NCI-H2107 treated with DMSO at 0.1 percent for 48 hours (cell line): ENCODE results near the gene ANKRD63.

Experiments used
- DNase-seq: peaks from one replicate; lab custom pipeline; 2025; ENCODE audit not compliant: unreplicated experiment; lab: John Stamatoyannopoulos, UW

The ANKRD63 gene

DNA sequence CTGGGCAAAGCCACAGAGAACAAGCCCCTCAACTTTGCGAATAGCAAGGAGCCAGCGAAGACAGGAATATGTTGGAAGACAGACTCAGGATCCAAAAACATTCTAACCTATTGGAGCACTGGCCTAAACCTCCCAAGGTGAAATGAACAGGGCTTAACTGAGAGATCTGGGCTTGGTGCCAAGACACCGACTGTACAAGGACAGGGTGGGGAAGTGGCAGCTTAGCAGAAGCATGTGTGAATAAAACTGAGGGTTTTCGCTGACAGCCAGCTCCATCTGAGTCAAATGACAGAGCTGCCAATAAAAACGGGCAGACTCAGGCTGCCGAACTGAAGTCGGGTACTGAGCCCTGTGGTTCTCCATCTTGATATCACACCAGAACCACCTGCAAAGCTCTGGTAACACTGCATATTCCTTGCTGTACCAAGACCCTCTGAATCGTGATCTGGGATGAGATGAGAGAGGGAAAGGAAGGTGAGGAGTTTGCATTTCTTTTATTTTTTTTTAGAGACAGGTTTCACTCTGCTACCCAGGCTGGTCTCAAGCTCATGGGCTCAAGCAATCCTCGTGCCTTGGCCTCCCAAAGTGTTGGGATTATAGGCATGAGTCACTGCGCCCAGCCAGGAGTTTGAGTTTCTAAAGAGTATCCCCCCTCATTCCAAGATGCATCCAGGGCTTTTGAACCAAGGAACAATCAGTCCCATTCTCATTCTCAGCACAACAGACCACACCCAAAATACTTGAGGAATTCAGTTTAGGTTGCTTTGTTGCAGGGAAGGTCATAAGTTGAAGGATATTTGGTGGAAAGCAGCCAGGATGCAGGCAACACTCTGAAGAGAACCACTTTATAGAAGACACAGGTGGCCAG is 30.9 kb upstream of the ANKRD63 start:
- DNase-seq: peak; percentile 52

DNA sequence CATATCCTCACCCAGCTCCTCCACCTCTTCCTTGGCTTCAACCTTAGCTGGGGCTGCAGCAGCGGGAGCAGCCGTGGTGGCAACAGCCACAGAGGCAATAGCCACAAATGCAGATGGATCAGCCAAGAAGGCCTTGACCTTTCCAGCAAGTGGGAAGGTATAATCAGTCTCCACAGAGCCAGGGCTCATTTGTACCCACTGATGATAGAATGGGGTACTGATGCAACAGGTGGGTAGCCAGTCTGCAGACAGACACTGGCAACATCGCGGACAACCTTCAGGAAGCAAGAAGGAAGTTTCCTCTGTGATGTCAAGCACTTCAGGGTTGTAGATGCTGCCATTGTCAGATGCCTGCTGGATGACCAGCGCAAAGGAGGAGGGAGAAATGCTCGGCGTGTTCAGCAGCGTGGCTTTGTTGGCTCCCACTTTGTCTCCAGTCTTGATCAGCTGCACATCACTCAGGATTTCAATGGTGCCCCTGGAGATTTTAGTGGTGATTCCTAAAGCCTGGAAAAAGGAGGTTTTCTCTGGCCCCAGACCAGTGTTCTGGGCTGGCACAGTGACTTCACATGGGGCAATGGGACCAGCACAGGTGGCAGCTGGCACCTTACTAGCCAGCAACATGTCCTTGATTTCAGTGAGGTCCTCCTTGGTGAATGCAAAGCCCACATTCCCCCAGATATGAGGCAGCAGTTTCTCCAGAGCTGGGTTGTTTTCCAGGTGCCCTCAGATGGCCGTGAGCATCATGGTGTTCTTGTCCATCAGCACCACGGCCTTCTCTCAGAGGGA is 29.7 kb upstream of the ANKRD63 start:
- no peak for DNase-seq

DNA sequence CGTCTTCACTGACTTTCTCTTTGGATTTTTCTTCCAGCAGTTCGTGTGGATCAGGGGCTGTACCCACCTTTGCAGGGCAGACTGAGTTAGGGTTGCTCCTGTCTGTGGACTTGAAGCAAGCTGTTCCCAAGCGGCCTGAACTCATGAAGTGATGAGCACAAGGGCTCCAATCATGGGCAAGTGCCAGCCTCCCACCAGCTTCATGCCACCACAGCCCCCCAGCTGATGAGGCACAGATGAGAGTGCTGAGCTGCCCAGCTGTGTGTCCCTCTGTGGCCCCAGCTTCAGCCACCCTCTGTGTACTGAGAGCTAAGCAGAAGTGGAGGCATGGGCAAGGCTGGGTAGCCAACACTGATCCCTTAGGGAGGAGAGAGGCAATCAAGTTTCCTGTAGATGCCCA is 28.1 kb upstream of the ANKRD63 start:
- DNase-seq: no peak

DNA sequence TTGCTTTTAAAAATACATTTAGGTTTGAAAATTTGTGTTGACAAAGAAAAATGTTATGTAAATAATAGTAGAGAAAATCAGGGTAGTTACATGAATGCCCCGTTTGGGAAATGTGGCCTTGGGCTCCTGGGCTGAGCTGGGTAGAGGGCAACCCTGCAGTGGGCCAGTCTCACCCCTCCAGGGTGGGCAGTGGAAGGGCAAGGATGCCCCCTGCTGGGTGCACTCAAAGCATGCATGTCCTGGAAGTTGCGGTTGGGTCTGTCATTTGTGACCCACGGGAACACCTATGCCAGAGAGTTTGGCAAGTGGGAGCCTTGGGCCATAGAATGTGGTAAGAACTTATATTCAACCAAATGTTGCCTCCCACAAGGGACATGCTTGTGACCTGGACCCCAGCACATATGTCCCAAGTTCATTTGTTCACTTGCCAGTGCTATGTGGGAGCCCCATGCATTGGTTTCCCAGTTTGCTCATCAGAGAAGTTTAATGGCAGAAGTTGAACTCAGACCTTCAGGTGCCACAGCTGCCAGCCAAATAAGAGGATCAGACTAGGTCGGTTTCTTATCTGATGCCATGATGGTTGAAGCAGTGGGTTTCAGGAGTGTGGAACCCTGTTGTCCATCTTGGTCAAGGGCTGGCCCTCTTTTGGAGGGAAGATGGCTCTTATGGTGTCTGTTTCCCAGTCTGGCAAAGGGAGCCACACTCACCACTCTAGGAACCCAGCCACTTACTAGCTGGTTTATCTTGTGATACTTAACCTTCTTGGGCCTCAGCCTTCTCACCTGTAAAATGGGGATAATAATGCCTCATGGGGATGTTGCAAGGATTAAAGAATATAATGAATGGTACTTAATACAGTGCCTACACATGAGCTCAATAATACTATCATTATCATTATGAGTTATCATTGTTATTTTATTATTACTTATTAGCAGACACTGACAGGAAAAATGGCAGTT is 27.4 kb upstream of the ANKRD63 start:
- DNase-seq: no peak

DNA sequence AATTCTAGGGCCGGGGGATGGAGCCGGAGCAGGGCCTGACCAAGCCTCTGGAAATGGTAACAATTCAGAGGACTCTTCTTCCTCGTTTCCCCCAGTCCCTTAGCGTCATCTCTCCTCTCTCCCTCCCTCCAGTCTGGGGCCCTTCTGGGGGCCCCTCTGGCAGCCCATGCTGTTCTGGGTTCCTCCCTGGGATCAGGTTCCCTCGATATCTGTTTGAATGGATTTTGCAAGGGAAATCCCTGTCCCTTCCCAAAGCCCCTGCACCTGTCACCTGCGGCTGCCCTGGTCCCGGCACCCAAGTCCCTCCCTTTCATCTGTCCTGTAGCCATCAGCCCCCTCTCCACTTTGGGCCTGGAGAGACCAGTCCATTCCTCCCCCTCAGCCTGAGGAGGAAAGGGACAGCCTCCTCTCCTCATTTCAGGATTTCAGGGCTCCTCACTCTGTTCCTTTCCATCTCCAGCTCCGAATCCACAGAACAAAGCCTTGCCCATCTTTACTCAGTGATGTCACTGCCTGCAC is 26.5 kb upstream of the ANKRD63 start:
- no peak for DNase-seq

DNA sequence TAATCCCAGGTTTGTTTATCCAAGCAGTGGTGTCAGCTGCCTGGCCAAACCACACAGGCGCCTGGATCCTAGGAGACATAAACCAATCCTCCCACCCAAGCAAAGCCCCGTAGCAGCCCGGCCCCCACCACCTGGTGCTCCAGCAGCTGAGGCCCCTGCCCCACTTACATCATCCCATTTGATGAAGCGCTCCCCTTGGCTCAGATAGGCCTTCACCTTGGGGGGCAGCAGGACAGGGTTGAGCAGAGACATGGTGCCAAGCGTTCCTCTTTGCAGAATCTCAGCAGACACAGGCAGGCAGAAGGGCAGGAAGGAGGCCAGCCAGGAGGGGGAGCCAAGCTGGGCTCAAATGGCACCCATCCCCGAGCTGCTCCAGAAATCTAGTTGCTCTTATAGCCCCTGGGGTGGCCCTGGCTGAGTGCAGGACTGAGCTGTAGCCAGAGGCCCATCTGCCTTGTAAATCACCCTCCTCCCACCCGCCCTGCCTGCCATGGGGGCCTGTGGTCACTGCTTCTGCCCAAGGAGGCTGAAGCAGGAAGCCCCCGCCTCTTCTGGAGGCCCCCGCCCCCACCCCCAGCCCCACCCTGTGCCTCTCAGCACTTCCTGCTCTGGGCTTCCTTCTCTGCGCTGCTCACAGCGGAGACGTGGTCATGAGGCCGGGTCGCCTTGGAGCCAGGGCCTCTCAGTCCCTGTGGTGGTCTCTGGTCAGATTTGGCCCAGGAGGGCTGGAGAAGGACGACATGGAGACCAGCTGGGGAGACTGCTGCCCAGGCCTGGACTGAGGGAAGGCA is 24.8 kb upstream of the ANKRD63 start, which contains the start of gene PLCB2:
PLCB2 (minus strand) TSS at position 515 of the 791 bp plus-strand sequence; CDS start at position 252, 263 bp downstream.
- DNase-seq: no peak

DNA sequence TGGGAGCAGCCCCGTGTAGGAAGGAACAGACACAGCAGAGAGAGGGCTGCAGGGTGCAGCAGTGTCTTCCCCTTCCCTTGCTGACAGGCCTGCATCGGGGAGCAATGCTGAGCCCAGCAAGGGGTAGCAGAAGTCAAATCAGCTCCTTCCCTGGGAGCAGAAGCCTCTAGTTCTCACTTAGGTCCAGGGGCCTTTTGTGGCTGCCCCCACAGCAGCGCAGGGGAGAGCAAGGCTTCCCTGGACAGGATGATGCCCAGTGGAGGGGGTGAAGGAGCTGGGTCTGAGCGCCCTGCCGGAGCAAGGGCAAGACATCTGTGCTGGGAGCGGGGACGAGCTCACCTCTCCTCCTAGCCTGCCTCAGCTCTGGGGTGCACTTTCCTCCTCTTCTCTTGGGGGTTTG is 24.0 kb upstream of the ANKRD63 start:
- no peak for DNase-seq

DNA sequence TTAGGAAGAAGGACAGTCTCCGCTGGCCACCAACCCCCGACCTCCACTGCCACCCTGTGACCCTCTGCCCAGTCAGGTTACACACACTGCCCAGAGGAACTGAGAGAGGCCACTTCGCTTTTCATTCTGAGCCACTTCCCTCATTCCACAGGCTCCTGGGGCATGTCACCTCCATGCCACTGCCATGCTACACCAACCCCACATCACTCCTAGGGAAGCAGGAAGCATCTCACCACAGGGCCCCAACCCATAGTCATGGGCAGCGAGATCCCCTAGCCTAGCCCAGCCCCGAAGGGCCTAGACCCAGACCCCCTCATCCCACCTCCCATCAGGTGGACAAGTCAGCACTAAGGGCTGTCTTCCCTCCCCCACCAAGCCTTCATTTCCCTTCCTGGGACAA is 23.5 kb upstream of the ANKRD63 start:
- DNase-seq: no peak

DNA sequence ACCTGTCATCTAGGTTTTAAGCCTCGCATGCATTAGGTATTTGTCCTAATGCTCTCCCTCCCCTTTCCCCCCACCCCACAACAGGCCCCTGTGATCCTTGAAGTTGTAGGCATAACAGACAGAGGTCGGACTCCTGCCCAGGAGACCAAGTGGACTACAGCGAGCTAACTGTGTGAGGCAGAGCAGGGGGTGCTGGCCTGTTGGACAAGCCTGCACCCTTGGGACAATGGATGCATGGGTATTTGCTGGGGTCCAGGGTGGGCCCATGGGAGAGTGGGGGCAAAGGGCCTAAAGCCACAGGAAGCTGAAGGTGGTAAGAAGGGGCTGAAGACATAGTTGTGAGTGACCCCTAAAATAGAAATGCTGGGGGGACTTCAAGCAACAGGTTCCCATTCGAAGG is 22.4 kb upstream of the ANKRD63 start:
- no peak for DNase-seq

DNA sequence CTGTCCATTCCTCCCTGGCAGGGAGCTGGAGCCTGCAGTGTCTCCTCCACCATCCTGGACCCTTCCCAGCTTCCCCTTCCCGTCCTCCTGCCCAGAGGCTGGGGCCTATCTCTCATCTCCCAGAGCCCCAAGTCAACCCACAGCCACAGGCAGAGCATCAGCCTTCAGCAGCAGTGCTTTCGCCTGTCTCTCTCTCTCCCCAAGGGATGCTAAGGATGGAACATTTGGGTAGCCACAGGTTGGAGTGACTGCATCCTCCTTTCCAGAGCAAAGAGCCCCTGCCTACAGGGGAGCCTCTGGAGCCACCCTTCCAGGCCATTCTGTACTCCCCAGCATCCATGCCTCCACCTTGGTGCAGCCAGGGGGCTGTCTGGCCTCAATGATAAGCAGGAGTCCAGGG is 20.7 kb upstream of the ANKRD63 start:
- DNase-seq: no peak

DNA sequence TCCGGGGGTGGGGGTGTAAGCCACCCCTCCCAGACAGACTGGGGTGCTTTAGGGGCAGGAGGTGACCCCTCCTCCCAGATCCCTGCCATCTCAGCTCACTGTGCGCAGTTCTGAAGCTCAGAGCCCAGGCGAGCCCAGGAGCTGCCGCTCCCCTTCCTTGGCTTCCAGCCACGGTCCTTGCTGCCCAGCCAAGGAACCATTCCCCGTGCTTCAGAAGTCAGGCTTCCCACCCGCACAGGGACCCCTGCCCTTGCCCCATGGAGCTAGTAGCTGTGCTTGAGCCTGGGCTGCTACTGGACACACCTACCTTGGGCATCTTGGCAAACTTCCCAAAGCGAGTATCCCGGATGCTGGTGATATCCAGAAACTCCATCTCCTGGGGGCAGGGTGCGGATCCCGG is 20.1 kb upstream of the ANKRD63 start:
- no peak for DNase-seq

DNA sequence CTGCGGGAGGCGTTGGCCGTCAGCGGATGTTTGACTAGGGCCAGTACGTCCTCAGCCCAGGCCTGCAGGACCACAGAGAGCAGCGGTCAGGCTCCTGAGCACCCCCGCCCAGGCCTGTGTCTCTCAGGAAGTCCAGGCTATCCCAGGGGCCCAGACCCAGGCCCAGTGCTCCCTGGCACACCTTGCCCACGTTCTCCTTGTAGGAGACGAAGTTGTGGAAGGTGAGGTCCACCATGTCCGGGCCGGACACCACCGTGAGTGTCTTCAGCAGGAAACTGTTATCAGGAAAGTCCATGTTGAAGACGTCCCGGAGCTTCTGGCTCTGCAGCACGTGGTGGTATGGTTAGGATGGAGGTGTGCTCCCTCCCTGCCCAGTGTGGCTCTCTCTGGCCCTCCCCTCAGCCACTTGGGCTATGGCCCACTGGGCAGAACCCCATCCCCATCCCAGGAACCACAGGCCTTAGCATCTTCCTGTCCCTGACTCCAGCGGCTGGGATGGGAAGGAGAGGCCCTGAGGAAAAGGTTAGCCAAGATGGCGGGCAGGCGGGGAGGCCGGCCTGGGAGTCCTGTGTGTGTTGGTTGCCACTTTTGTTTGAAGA is 19.5 kb upstream of the ANKRD63 start:
- no peak for DNase-seq

DNA sequence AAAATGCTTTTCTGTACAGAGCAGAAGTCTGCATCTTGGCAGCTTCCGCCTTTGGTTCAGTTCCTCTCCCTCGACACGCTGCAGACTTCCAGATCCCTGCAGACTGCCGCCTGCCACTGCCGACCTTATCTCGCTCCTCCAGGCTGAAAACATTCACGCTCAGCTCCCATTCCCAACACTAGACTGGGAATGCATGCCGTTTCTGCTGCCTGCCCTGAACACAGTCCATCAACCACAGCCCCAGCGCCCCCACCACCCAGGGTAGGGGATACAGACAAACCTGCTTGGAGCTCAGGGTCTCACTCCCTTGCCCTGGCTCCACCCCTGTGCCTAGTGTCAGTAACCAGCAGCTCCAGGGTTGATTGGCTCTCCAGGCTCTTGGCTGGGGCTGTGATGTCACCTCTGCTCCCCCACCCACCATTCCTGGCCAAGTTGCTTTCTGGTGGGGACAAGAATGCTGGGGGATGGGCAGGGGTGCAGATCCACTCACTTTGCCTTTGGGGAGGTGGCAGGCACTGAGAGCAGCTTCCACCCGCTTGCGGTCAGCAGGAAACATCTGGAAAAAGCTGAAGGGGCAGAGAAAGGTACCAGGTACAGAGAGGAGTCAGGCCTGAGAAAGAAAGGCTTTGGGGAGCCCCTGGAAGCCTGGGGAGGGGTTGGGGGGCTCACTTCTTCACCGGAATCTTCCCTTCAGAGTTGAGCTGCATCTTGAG is 18.8 kb upstream of the ANKRD63 start:
- no peak for DNase-seq

DNA sequence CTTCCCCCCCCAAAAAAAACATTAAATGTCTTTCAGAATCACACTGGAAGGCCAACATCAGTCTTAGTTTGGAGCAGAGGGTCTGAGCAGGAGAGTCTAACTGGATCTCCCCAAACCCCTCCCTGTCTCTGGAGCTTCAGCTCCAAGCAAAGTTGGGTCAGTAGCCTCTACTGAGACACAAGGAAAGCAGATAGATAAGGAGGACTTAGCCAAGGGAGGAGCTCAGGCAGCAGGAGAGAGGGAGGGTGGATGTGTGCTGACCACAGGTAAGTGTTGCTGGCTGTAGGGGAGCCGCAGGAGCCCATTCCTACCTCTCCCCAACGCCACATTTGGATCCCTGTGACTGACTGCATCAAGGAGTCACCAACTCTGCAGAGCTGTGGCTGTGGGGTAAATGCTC is 17.9 kb upstream of the ANKRD63 start:
- DNase-seq: no peak

DNA sequence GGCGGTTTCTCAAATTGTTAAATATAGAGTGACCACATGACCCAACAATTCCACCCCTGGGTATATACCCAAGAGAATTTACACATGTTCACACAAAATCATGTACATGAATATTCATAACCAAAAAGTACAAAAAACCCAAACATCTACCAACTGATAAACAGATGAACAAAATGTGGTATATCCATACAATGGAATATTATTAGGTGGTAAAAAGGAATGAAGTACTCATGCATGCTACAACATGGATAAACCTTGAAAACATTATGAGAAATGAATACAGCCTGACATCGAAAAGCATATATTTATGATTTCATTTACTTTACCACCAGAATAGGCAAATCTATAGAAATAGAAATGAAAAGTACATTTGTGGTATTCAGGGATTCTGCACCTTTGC is 17.5 kb upstream of the ANKRD63 start:
- DNase-seq: no peak

DNA sequence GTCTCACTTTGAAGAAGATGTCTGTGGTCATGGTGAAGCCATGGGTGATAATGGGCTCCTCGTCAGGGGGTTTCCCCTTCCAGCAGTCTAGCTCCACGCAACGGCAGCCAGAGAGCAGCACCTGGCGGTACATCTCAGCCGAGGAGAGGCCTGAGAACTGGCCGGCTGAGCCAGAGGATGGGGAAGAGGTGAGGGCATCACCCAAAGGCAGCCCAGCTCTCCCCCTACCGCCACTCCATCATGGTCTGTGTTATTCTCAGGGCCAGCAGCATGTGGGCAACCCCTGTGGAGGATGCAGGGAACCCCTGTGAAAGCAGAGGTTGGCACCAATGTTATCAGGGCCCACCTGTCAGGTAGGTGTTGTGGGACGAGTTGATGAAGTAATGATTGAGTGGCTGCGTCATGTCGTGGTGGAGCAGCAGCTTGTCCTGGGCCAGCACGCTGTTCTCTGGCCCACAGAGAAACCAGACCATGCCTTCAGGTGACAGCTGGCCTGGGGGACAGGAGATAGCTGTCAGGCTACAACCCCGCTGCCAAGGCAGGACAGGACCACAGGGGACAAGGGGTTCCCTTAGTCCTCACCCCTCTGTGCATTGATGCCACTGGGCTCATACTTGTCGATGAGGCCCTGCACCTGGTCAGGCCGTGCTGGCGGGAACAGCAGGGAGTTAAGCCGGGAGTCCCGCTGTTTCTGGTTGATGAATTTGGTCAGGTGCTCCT is 15.5 kb upstream of the ANKRD63 start:
- DNase-seq: no peak

DNA sequence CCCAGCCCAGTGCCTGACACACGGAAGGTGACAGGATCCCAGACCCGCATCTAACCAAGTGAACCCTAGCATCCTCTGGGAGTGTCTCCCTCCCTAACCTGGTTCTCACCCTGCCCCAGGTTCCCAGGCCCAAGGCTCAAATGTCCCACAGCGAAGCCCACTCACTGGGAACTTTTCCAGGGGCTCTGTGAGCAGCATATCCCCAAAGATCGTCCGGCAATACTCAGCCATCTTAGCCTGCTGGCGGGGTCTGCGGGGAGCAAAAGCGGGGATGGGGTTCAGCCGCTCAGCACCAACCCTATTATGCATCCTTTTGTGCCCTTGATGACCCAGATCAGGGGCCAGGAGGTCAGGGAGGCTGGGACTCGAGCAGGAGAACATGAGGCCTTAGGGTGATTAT is 14.5 kb upstream of the ANKRD63 start:
- no peak for DNase-seq

DNA sequence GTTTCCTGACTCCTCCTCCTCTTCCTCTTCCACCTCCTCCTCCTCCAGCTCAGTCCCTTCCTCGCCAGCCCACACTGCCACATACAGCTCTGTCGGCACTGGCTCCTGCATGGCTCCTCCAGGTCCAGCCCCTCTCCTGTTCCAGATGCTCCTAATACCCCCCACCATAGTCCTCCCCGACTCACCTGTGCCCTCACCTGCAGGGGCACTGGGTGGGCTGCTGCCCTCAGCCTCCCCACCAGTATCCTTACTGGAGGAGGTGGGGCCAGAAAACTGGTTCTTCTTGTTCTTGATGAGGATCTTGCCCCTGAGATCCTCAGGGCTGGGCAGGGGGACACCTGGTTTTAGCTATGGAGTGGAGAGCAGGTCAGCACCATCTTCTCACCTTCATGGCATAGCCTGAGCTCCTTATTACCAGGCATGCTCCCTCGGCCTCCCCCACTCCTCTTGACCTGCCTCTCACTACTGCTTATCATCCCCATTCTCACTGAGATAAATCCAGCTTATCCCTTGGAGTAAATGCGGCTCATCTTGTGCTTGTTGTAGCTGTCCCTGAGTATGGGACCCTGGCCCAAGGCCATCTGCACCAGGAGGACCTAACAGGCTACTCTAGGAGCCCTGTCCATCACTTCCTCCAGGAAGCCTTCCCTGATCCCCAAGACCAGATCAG is 13.8 kb upstream of the ANKRD63 start:
- no peak for DNase-seq
